ENCODE results near the gene ATXN7L3. TPM values are rescaled to one million over a fixed set of nuclear protein-coding genes. Genes with fewer than 3 reads are reported as not detected.

Gene ATXN7L3
- total and polyA plus RNA-seq, 9 of the 15 experiments (the other 6 are each of a cell fraction or from before 2014, with no cell fraction given) = 0.62 to 66.1 (median 33.2) TPM

- TF ChIP-seq ZBTB40 (IDR thresholded peaks at IDR 0.05) (no peak), ZBTB40 (CRISPR knock-in tag; IDR thresholded peaks at IDR 0.05) (peak; percentile 41; the same call in 1 of the 2 replicates), MCM2 (IDR thresholded peaks at IDR 0.05; ENCODE audit: low read depth) (no peak), ZNF77 (CRISPR knock-in tag; IDR thresholded peaks at IDR 0.05) (no peak), ZNF449 (CRISPR knock-in tag; IDR thresholded peaks at IDR 0.05) (no peak), SRSF7 (optimal IDR thresholded peaks at IDR 0.05; ENCODE audit: low read depth, low read length) (no peak), MXD1 (CRISPR knock-in tag; IDR thresholded peaks at IDR 0.05; ENCODE audit: borderline replicate concordance, poor library complexity, severe bottlenecking) (no peak), ZFPM2 (CRISPR knock-in tag; IDR thresholded peaks at IDR 0.05) (no peak), ZBTB9 (CRISPR knock-in tag; IDR thresholded peaks at IDR 0.05) (no peak), ZNF253 (CRISPR knock-in tag; conservative IDR thresholded peaks at IDR 0.05) (no peak), ZBTB8A (IDR thresholded peaks at IDR 0.05; ENCODE audit: partially characterized antibody) (no peak), ATF1 (CRISPR knock-in tag; IDR thresholded peaks at IDR 0.05) (no peak), ATF1 (tag; IDR thresholded peaks at IDR 0.05) (peak; percentile 54), DPF2 (IDR thresholded peaks at IDR 0.05) (no peak), CHD1 (IDR thresholded peaks at IDR 0.05; ENCODE audit: low read length) (no peak), ZNF696 (CRISPR knock-in tag; conservative IDR thresholded peaks at IDR 0.05) (no peak), ZNF384 (IDR thresholded peaks at IDR 0.05; ENCODE audit: low read depth, low read length) (peak; percentile 81)
Observed at GRCh38 chr17:44210342-44211192, 10.9 kb upstream of the ATXN7L3 start (continued).

All from K562 (cell line).